ENCODE data around the gene FLAD1. TPM values are rescaled to one million over a fixed set of nuclear protein-coding genes. Genes with fewer than 3 reads are reported as not detected.

FLAD1 gene
- total and polyA plus RNA-seq, 2 experiments from 2014 or later = 74.5 to 75.0 TPM

DNA sequence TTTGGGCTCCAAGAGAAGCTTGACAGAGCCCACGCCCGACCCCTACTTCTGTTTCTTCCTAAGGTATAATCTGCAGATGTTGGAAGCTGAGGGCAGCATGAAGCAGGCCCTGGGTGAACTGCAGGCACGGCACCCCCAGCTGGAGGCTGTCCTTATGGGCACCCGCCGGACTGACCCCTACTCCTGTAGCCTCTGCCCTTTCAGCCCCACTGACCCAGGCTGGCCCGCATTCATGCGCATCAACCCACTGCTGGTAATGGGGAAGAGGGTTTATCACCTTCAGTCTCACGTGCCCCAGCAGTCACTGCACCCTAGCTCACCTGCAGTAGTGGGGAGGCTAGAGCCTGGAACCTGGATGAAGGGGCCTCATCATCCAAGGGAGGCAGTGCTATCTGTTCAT is 7.1 kb downstream of the FLAD1 start:
- peaks cover 21% of the 10 kb centered on the region for H3K4me1 Mint-ChIP-seq
- H3K36me3 Mint-ChIP-seq (ENCODE audit: low read depth) = peaks cover 54% of the 10 kb centered on the region
- H3K27ac Mint-ChIP-seq = no peak overlapping the region
- no peak overlapping the region for H3K4me3 Mint-ChIP-seq
- Histone ChIP-seq H2AFZ (no peak overlapping the region), H3F3A (replicated peaks; ENCODE audit: low read depth) (peaks cover 19% of the 10 kb centered on the region; the same call in 1 of the 2 replicates), H3K27ac (ENCODE audit: low read depth) (no peak overlapping the region), H3K4me1 (ENCODE audit: insufficient read depth) (no peaks in the 10 kb centered on the region), H3K36me3 (ENCODE audit: insufficient read depth) (peaks cover 9% of the 10 kb centered on the region; the same call in 1 of the 2 replicates), H3K9me2 (ENCODE audit: insufficient read depth) (no peaks in the 10 kb centered on the region), H3K27me3 (ENCODE audit: insufficient read depth) (no peaks in the 10 kb centered on the region), H3K79me2 (replicated peaks; ENCODE audit: insufficient read depth) (peaks cover 31% of the 10 kb centered on the region), H4K20me1 (replicated peaks; ENCODE audit: insufficient read depth) (peaks cover 16% of the 10 kb centered on the region; the same call in 1 of the 2 replicates), H3K4me2 (no peak overlapping the region), H3K4me3 (no peak overlapping the region)
- TF ChIP-seq, protein P1, sequence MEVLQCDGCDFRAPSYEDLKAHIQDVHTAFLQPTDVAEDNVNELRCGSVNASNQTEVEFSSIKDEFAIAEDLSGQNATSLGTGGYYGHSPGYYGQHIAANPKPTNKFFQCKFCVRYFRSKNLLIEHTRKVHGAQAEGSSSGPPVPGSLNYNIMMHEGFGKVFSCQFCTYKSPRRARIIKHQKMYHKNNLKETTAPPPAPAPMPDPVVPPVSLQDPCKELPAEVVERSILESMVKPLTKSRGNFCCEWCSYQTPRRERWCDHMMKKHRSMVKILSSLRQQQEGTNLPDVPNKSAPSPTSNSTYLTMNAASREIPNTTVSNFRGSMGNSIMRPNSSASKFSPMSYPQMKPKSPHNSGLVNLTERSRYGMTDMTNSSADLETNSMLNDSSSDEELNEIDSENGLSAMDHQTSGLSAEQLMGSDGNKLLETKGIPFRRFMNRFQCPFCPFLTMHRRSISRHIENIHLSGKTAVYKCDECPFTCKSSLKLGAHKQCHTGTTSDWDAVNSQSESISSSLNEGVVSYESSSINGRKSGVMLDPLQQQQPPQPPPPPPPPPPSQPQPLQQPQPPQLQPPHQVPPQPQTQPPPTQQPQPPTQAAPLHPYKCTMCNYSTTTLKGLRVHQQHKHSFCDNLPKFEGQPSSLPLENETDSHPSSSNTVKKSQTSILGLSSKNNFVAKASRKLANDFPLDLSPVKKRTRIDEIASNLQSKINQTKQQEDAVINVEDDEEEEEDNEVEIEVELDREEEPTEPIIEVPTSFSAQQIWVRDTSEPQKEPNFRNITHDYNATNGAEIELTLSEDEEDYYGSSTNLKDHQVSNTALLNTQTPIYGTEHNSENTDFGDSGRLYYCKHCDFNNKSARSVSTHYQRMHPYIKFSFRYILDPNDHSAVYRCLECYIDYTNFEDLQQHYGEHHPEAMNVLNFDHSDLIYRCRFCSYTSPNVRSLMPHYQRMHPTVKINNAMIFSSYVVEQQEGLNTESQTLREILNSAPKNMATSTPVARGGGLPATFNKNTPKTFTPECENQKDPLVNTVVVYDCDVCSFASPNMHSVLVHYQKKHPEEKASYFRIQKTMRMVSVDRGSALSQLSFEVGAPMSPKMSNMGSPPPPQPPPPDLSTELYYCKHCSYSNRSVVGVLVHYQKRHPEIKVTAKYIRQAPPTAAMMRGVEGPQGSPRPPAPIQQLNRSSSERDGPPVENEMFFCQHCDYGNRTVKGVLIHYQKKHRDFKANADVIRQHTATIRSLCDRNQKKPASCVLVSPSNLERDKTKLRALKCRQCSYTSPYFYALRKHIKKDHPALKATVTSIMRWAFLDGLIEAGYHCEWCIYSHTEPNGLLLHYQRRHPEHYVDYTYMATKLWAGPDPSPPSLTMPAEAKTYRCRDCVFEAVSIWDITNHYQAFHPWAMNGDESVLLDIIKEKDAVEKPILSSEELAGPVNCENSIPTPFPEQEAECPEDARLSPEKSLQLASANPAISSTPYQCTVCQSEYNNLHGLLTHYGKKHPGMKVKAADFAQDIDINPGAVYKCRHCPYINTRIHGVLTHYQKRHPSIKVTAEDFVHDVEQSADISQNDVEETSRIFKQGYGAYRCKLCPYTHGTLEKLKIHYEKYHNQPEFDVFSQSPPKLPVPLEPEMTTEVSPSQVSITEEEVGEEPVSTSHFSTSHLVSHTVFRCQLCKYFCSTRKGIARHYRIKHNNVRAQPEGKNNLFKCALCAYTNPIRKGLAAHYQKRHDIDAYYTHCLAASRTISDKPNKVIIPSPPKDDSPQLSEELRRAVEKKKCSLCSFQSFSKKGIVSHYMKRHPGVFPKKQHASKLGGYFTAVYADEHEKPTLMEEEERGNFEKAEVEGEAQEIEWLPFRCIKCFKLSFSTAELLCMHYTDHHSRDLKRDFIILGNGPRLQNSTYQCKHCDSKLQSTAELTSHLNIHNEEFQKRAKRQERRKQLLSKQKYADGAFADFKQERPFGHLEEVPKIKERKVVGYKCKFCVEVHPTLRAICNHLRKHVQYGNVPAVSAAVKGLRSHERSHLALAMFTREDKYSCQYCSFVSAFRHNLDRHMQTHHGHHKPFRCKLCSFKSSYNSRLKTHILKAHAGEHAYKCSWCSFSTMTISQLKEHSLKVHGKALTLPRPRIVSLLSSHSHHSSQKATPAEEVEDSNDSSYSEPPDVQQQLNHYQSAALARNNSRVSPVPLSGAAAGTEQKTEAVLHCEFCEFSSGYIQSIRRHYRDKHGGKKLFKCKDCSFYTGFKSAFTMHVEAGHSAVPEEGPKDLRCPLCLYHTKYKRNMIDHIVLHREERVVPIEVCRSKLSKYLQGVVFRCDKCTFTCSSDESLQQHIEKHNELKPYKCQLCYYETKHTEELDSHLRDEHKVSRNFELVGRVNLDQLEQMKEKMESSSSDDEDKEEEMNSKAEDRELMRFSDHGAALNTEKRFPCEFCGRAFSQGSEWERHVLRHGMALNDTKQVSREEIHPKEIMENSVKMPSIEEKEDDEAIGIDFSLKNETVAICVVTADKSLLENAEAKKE (CRISPR knock-in tag; IDR thresholded peaks at IDR 0.05) = no peak
- TF ChIP-seq NANOG (IDR thresholded peaks at IDR 0.05; ENCODE audit: borderline replicate concordance) (no peak), CREB1 (CRISPR knock-in tag; IDR thresholded peaks at IDR 0.05; ENCODE audit: low read depth) (no peak)
- TF ChIP-seq, protein P2, sequence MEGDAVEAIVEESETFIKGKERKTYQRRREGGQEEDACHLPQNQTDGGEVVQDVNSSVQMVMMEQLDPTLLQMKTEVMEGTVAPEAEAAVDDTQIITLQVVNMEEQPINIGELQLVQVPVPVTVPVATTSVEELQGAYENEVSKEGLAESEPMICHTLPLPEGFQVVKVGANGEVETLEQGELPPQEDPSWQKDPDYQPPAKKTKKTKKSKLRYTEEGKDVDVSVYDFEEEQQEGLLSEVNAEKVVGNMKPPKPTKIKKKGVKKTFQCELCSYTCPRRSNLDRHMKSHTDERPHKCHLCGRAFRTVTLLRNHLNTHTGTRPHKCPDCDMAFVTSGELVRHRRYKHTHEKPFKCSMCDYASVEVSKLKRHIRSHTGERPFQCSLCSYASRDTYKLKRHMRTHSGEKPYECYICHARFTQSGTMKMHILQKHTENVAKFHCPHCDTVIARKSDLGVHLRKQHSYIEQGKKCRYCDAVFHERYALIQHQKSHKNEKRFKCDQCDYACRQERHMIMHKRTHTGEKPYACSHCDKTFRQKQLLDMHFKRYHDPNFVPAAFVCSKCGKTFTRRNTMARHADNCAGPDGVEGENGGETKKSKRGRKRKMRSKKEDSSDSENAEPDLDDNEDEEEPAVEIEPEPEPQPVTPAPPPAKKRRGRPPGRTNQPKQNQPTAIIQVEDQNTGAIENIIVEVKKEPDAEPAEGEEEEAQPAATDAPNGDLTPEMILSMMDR (conservative IDR thresholded peaks at IDR 0.05; ENCODE audit: low read depth in 2 of 2) = 0 out of 4 replicates have a peak, but pooled peaks of 1 of the 2 experiments have one; percentile 4
- TF ChIP-seq, protein P3, sequence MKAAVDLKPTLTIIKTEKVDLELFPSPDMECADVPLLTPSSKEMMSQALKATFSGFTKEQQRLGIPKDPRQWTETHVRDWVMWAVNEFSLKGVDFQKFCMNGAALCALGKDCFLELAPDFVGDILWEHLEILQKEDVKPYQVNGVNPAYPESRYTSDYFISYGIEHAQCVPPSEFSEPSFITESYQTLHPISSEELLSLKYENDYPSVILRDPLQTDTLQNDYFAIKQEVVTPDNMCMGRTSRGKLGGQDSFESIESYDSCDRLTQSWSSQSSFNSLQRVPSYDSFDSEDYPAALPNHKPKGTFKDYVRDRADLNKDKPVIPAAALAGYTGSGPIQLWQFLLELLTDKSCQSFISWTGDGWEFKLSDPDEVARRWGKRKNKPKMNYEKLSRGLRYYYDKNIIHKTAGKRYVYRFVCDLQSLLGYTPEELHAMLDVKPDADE (IDR thresholded peaks at IDR 0.05) = no peak
- TF ChIP-seq, protein P4, sequence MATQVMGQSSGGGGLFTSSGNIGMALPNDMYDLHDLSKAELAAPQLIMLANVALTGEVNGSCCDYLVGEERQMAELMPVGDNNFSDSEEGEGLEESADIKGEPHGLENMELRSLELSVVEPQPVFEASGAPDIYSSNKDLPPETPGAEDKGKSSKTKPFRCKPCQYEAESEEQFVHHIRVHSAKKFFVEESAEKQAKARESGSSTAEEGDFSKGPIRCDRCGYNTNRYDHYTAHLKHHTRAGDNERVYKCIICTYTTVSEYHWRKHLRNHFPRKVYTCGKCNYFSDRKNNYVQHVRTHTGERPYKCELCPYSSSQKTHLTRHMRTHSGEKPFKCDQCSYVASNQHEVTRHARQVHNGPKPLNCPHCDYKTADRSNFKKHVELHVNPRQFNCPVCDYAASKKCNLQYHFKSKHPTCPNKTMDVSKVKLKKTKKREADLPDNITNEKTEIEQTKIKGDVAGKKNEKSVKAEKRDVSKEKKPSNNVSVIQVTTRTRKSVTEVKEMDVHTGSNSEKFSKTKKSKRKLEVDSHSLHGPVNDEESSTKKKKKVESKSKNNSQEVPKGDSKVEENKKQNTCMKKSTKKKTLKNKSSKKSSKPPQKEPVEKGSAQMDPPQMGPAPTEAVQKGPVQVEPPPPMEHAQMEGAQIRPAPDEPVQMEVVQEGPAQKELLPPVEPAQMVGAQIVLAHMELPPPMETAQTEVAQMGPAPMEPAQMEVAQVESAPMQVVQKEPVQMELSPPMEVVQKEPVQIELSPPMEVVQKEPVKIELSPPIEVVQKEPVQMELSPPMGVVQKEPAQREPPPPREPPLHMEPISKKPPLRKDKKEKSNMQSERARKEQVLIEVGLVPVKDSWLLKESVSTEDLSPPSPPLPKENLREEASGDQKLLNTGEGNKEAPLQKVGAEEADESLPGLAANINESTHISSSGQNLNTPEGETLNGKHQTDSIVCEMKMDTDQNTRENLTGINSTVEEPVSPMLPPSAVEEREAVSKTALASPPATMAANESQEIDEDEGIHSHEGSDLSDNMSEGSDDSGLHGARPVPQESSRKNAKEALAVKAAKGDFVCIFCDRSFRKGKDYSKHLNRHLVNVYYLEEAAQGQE (IDR thresholded peaks at IDR 0.05; ENCODE audit: unreplicated experiment) = no peak
- H3K9me3 Mint-ChIP-seq = no peaks in the 10 kb centered on the region; the same call in 2 of the 3 replicates
- peaks cover 17% of the 10 kb centered on the region for H3K27me3 Mint-ChIP-seq (ENCODE audit: insufficient read depth, low read depth, poor library complexity)
- ATAC-seq (no peak), DNase-seq (ENCODE audit: low spot score) (no peak)

Data from GM23338 (cell line).